ENCODE data around the gene MAZ.

The MAZ gene

DNA sequence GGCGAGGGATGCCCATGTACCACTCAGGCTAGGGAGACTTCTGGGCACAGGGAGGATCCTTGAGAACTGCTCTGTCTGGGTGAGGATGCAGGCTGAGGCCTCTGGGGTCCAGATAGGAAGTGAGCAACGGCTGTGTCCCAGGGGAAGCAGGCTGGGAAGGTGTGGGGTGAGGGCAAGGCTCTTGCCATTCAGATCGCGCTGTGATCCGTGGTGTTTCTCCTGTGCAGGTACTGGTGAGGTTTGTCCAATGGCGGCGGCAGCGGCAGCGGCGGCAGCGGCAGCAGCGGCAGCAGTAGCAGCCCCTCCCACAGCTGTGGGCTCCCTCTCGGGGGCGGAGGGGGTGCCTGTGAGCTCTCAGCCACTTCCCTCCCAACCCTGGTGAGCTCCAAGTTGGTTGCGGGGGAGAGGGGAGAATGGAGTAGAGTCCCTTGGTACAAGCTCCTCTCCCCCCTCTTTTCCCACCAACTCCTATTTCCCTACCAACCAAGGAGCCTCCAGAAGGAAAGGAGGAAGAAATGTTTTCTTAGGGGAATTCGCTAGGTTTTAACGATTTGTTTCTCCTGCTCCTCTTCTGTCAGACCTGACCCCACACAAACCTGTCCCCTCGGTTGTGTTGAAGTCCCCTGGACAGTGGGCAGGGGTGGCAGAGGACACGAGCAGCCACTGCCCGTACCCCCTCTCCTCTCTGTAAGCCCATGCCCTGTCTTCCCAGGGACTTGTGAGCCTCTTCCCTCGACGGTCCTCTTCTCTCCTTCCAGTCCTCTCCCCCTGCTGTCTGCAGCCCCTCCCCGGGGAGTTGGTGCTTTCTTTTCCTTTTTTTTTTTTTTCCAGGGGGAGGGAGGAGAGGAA, 3.7 kb downstream of the MAZ start:
- no peak for DNase-seq

- no peak for DNase-seq
Measured at GRCh38 chr16:29810699-29811169, 4.4 kb downstream of the MAZ start.

DNA sequence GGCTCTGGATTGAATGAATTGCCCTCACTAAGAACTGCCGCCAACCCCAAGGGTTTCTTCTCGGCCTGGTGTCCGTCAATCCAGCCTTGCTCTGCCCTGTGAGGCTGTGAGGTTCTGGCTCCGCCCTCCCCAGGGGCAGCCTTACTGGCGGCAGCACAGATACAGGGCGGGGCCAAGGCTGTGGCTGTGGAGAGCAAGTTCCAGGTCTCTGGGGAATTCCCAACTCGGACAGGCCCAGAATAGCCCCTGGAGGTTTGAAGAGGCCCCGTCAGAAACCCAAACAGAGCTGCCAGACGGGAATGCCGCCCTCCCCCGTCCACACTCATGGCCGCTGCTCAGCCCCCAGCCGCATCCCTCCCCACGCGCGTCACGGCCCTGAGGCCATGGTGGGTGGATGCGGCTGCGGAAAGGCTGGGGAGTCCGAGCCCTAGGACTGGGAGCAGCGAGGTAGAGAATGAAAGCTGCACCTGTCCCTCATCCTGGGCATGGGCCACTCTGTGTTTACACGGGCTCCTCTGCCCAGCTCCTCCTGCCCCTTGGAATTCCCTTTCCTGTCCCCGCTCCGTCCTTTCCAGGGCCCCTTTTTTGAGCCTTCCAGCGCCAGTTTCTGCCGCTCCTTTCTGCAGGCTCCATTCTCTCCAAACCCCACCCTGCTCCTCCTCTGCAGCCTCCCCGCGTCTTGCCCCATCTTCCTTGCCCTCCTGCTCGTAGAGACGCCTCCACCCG, 5.0 kb downstream of the MAZ start:
- peak; percentile 80 for DNase-seq

GRCh38 chr16:29811896-29812665, 5.8 kb downstream of the MAZ start, which contains the start of gene PRRT2:
PRRT2 (plus strand) TSS chr16:29812193; CDS start chr16:29813055, 862 bp downstream.
- DNase-seq: no peak

- no peak for DNase-seq
Measured at GRCh38 chr16:29812754-29813643, 6.7 kb downstream of the MAZ start.

- no peak for DNase-seq
Measured at GRCh38 chr16:29813644-29814562, 7.6 kb downstream of the MAZ start.

- DNase-seq: no peak
Measured at GRCh38 chr16:29814592-29814991, 8.3 kb downstream of the MAZ start.

DNA sequence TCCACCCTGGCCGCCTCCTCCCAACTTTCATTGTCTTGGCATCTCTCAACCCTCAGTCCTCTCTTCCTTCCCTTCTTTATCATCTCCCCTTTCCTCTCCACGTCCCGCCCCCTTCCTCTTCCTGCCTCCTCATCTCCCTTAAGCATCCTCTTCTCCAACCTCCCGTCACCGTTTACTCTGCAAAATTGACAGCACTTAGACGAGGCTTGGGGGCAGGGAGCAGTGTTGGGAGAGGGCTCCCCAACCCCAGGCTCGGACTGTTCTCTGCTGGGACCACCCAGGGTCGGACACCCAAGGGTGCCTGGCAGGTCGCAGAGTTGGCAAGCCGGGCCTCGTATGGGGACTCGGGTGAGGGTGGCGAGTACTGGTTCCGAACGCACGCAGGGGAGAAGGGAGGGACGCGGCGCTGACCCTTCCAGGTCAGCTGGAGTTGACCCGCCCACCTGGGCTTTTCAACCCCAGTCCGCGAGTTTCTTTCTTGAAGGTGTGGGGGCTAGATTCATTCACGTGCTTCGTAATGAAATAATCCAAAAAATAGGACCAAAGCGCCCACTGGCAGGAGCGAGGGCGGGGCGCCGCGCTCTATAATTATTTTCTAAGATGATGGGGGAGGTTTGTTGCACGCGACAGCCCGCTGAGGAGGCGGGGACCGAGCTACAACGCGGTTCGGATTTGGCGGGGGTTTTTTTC, 8.8 kb downstream of the MAZ start:
- no peak for DNase-seq

DNA sequence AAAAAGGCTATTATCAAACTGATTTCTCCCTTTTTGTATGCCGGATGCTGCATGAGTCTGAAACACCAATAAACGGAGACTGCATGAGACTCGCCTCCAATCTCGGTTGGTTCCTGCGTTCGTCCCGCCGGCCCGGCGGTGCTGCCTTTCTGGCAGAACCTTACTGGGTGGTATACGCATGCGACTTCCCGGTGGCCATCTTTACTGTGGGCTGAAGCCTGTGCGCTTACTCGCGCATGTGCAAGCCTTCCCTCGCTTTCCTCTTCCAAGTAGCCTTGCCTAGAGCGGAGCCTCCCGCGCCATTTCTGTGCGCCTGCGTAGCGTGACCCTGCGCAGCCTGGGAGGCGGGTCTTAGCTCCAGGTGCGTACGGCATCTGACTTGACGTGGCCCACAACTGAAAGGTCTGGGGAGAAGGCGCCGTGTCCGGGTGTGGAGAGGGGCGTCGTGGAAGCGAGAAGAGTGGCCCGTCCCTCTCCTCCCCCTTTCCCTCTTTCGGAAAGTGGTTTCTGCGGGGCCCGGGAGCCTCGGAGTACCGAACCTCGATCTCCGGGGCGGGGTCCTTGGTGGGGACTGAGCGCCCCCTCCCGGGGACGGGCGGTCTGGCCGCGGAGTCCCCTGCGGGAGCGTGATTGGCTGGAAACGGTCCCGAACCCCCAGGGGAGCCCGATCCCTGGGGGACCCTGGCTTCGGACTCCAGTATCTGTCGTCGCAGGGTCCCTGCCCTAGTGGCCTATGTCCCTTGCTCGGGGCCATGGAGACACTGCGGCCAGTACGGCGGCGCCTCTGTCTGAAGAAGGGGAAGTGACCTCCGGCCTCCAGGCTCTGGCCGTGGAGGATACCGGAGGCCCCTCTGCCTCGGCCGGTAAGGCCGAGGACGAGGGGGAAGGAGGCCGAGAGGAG, 9.7 kb downstream of the MAZ start, which contains the start of gene PAGR1:
TSS of gene PAGR1 (plus strand) at position 360 of the 901 bp plus-strand sequence. CDS start at position 734, 374 bp downstream.
- DNase-seq: peak; percentile 97

- DNase-seq: peak; percentile 64
Measured at GRCh38 chr16:29816694-29817441, 10.5 kb downstream of the MAZ start.

DNA sequence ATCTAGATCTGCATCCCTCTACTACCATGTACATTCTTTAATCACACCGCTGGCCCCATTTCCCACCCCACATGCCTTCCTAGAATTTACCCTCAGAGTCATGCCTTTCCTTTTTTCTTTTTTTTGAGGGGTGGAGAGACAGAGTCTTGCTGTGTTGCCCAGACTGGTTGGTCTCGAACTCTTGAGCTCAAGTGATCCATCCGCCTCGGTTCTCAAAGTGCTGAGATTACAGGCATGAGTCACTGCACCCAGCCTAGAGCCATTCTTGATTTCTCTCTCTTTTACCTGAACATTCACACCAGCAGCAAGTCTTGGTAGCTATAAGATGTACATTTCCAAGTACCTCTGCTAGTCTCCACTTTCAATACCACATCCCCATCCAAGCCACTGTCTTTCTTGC, 11.8 kb downstream of the MAZ start:
- DNase-seq: no peak

- DNase-seq: no peak
Measured at GRCh38 chr16:29819506-29819905, 13.2 kb downstream of the MAZ start.

GRCh38 chr16:29820271-29820701, 14.0 kb downstream of the MAZ start, which contains the start of gene MVP:
MVP (plus strand) TSS chr16:29820462; CDS start chr16:29830550, 10,088 bp downstream.
- peak; percentile 57 for DNase-seq

- peak; percentile 69 for DNase-seq
Measured at GRCh38 chr16:29820730-29821642, 14.7 kb downstream of the MAZ start.

DNA sequence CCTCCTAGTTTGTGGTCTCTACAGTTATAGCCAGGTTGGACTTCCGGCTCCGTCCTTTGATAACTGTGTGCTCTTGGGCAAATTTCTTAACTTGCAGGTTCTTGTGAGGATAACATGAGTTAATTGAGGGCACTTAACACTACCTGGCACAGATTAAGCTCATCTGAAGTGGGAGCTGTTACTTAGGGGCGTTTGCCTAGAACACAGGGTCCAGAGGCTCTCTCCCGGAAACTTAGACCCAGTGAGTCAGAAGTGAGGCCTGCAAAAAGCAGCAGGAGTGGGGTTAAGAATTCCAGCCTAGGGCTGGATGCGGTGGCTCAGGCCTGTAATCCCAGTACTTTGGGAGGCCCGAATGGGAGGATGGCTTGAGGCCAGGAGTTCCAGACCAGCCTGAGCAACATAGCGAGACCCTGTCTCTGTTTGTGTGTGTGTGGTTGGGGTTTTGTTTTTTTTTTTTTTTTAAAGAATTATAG, 15.3 kb downstream of the MAZ start:
- DNase-seq: no peak

DNA sequence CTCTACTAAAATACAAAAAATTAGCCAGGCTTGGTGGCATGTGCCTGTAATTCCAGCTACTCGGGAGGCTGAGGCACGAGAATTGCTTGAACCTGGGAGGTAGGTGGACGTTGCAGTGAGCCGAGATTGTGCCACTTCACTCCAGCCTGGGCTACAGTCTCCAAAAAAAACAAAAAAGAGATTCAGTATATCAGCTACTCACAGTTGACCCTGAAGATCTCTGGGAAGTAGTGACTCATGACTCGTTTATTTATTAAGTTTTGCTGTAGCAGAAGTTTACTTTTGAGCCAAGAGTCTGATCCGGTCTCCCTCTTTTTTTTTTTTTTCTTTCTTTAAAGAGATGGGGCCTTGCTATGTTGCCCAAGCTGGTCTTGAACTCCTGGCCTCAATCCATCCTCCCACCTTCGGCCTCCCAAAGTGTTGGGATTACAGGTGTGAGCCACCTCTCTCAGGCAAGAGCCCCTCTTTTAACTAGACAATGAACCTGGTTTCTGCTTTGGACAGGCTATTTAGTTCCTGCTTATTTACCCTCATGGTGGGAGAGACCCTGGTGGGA, 18.3 kb downstream of the MAZ start:
- DNase-seq: no peak

All from activated CD4-positive, CD25-positive, alpha-beta regulatory T cell treated with anti-CD3 and anti-CD28 coated beads, Interleukin-2, amount 50 U/mL, for 72 hours (primary cell).